Frontal cortex (tissue), 4 donors: ENCODE data around the gene PTF1A. TPM values are rescaled to one million over a fixed set of nuclear protein-coding genes. Genes with fewer than 3 reads are reported as not detected.
A peak's percentile ranks its signal among the peaks of the same experiment; 100 is the strongest.

Experiments
- DNase-seq, 2 donors: peaks; one replicate each; pipeline ENCODE4 v3.0.0; 2012; ENCODE audit warnings: low spot score in 2 of 2
- FAIRE-seq: peaks from 2 replicates; lab custom pipeline; 2012; peaks lifted over from hg19 to GRCh38; lab: Jason Lieb, UNC
- total RNA-seq: library from RNA; depleted of rRNA; stranded (reverse); fragments of >200 nt; gene quantifications from one replicate; pipeline ENCODE4 v1.2.3, GENCODE V29; 2014
- donor health status: control.
- donor health status: control.
- donor health status: control.

The PTF1A gene
- total RNA-seq, 1 donor from 2014 or later: 0.41 TPM

DNA sequence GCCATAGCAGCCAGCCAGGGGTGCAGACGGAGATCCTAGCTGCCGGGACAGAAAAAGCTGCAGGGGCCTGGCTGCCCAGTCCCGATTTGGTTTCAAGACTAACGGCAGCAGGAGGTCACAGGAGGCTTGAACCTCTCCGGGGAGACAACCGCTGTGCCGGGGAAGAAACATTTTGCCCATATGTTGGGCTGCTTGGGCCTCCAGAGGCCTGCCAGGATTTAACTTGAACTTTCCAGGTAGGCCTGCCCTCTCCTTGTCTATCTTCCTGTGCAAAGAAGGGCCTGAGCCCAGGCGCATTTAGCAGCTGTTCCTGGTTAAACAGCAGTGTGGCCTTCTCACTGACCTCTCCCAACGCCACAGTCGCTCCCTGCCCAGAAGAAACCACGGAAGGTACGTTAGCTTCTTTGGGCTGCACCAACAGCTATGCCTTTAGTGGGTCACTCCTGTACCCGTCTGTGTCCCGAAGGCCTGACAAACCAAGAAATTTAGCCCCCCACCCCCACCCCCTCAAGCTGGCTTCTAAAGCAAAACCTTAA is 17.1 kb upstream of the PTF1A start:
- FAIRE-seq (no peak), DNase-seq (peak in 1 of 2 donors; percentile 14)

DNA sequence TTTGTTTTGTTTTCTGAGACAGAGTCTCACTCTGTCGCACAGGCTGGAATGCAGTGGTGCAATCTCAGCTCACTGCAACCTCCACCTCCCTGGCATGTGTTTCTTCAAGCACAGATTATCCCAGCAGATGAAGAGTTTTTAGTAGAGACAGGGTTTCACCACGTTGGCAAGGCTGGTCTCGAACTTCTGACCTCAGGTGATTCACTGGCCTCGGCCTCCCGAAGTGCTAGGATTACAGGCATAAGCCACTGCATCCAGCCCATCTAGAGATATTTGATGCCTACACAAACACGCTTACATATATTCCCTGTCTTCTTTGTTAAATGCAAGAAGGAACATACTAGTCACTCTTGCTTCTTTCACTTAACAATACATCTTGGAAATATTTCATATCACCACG is 5.9 kb upstream of the PTF1A start:
- FAIRE-seq: no peak
- DNase-seq: no peak

DNA sequence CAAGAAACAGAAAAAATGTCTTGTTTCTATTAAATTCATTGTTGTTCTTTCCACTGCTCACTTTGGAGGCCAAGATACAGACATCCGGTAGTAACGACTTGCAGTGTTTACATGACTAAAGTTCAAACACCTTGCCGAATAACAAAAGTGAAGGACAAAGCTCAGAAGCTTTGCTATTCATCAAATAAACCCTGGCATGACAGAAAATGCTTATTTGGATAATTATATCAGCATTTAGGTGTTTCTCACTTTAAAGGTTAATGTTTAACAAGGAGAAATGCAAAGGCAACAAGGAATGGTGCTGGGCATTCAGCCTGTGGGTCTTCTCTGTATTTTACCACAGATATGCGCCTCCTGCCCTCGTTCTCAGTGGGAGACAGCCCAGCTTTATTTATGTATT is 5.4 kb upstream of the PTF1A start:
- FAIRE-seq: no peak
- DNase-seq: no peak

DNA sequence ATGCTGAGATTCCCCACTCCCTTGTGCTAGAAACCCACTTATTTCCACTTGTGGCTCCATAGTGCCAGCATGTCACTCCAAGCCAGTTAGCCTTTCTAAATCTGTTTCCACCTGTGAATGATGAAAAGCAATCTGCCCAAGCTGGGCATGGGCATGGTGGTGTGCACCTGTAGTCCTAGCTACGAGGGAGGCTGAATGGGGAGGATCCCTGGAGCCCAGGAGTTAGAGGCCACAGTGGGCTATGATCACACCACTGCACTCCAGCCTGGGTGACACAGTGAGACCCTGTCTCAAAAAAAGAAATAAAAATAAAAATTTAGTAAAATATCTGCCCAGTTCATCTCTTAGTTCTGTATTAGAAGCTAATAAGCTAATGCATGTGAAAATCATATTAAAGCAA is 5.0 kb upstream of the PTF1A start:
- FAIRE-seq (no peak), DNase-seq (no peak)

DNA sequence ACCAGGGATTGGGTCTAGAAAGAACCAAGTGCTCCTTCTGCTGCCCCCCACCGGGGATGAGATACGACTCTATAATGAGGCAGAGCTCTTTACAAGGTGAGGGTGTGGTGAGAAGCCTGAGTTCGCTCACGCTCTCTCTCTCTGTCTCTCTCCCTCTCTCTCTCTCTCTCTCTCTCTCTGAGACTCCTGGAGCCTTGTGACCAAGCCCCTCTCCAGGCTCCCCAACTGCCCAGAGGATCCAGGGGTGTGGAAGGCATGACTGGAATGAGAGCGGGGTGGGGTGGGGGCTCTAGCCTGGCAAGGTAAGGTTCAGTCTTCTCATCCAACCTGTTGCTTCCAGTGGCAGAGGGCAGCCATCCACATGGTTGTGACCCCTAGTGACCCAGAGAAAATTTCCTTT is 3.1 kb upstream of the PTF1A start:
- no peak for DNase-seq
- FAIRE-seq: no peak

DNA sequence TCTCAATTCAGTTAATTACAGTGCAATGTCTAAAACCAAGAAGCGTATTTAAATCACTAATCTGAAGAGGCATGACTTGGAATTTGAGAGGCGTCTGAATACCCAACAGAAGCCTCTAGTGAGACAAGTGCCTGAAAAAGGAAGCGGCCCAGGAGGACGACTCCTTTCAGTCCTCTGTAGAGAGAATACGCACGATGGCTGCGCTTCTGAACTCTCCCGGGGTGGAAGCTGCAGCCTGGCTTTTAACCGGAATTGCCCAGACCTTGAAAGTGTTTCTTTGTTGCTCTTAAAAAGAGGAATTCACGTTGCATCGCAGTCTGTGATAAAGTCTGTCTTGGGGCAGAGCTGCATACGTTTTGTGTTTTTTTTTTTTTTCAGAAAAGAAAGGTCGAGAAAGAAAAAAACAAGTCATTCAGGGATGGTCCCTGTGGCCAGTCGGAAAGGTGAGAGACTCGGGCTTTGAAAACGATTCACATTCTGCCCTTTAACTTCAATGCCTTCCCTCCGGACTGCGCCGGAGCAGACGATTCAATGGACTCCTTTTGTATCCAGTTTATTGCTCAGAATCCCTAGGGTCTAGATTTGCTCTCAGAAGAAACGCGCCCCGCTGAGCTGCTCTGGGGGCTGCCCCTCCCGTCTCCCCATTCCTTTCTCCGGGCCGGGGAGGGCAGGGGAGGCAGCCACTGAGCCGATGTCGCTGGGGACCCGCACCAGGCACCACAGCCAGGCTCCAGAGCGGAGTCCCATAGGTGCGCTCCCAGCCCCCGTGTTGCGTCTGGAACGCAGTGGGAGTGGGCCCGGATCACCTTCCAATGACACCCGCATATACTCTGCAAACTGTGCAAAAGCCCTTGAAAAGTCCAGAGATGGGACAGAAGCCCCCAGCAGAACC is 994 bp upstream of the PTF1A start:
- DNase-seq: no peak
- FAIRE-seq: no peak

DNA sequence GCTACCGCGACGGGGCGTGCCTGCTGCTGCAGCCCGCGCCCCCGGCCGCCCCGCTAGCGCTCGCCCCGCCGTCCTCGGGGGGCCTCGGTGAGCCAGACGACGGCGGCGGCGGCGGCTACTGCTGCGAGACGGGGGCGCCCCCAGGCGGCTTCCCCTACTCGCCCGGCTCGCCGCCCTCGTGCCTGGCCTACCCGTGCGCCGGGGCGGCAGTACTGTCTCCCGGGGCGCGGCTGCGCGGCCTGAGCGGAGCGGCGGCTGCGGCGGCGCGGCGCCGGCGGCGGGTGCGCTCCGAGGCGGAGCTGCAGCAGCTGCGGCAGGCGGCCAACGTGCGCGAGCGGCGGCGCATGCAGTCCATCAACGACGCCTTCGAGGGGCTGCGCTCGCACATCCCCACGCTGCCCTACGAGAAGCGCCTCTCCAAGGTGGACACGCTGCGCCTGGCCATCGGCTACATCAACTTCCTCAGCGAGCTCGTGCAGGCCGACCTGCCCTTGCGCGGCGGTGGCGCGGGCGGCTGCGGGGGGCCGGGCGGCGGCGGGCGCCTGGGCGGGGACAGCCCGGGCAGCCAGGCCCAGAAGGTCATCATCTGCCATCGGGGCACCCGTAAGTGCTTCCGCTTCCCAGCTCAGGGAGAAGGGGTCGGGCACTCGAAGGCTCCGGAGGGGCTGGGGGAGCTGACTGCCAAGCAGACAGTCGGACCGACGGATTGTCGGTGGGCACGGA is 761 bp downstream of the PTF1A start:
- FAIRE-seq (no peak), DNase-seq (no peak)

DNA sequence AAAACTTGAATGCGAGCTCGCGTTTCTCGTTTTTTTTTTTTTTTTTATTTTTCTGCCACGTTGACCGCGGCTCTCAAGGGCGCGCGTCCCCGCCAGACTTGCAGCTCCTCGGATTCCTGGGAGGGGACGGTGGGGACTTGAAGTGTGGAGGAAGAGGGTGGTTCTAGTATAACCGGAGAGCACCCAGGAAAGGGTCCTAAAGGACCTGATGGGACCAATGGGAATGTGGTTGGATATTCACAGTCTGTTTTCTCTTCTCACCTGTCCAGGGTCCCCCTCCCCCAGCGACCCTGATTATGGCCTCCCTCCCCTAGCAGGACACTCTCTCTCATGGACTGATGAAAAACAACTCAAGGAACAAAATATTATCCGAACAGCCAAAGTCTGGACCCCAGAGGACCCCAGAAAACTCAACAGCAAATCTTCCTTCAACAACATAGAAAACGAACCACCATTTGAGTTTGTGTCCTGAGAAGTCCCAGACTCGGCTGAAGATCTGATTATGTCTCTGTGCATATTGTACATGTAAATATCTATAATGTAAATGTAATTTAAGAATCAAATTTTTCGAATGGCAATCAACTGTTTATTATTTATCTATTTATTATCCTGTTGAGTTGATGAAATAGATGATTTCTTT is 1.4 kb downstream of the PTF1A start:
- no peak for DNase-seq
- FAIRE-seq: no peak

DNA sequence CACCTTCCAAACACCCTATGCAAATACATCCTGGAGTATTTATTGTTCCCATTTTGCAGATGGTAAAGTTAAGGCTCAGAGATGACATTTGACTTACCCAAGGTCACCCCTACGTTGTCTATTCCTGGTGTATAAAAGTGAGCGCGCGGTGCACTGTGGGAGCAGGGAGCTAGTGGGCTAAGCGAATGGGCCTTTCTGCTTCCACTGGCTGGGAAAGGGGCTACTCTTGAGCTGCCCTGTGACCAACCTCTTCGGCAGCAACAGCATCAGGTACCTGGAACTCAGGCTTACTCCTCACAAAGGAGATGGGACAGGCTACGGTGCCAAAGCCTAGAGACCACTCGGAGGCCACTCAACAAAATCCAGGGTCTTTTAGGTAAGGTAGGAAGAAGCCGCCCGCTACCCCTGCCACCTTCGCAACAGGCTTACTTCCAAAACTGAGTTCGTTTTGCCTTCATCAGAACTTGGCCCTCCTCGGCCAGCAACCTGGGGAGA is 2.4 kb downstream of the PTF1A start:
- DNase-seq (no peak), FAIRE-seq (no peak)

DNA sequence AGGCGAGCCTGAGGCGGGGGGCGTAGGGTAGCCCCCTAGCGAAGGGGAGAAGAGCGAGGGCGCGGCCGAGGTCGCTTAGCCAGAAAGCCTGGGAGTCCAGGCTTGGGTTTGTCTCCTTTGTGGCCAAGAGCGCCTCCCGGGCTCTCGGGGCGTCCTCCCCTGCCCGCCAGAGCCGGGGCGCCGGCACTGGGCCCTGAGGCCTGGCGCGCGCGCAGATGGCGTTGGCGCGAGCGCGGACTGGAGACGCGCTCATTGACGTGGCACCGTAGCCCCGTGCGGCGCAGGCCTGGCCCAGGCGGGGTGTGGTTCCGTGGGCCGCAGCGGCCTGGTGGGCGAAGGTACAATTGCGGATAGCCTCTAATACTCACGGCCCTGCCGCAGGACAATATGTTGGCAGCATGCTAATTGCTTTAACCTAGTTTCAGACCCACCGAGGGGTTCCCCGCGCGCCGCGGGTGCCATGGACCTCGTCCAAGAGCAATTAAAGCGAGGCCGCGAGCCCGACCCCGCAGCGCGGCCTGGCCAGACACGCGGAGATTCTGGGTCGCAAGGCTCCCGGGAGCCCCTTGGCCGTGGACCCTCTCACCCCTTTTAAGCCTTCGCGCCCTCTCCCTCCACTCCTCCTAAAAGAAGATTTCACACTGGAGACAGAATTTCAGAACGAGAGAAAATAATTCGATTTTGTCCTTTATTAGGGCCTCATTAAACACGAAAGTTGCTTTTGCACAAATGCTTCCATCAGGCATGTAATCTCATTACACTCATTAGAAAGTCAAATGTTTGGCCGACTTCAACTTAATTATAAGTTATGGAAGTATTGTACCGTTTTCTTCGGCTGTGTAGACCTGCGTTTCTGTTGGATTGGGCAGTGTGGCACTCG is 3.1 kb downstream of the PTF1A start:
- FAIRE-seq: no peak
- DNase-seq: no peak

DNA sequence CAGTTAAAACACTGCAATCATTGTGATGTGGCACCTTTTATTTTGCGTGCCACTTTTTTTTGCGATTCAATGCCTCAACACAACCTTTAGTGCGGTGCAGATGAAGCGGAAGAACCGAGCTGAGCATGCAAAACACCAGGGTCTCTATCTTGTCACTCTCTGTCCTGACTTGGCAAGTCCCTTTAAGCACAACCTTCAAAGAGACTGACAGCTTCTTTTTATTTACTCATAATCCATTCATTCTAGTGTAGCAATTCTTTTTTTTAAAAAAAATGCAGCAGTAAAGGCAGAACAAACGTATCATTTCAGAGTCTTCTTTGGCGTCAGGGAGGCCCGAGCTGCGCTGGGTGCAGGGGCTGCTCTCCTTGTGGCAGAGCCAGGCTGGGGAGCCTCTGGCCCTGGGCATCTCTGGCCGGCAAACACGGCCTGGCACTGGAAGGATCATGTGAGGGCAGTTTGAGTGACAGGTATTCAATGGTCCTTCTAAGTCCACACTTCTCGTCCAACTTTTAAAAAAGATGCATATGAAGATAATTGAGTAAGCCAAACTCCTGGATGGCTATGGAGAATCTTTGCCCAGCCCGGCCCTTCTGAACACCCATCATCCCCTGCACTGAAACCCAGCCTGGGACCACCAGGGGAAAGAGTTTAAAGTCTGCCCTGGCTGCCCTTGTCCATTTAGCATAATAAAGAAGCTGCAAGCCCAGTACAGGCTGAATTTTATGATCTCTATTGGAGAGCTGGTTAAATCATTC is 3.9 kb downstream of the PTF1A start:
- FAIRE-seq (no peak), DNase-seq (no peak)

DNA sequence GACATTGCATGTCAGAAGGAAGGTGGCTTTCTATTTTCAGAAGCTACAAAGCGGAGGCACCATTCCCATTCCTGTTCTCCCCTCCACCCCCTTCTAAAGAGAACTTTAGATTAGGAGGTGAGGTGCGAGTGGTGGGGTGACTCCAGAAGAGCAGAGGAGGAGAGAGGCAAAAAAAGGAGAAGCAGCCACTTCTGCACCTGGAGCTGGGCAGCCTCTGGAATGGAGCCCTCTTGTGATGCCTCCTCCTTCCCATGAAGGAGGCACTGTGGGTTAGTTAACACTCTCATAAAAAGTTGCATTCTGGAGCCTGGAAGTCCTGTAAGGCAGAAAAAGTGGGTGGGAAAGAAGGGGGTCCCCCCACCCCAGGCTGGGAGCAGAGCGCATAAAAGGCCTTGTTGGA is 4.8 kb downstream of the PTF1A start:
- FAIRE-seq (no peak), DNase-seq (no peak)

DNA sequence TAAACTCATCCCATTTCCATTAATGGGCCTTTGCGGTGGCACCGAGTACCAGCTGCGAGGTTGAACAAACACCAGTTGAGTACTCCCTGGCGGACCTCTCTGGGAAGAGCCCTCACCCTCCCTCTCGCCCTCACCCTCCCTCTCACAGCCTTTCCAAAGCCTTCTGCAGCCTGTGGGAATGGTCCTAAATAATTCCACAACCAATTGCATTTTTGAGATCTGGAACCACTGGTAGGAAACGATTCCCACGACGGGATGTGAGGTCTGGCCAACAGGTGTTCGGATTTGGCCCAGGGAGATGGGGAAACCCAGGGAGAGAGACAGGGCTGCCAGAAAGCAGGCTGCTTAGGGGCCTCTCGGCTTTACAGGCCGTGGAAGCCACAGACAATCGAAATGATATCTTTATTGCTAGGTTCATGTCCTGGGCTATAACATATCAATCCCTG is 5.3 kb downstream of the PTF1A start:
- DNase-seq: no peak
- FAIRE-seq: no peak

DNA sequence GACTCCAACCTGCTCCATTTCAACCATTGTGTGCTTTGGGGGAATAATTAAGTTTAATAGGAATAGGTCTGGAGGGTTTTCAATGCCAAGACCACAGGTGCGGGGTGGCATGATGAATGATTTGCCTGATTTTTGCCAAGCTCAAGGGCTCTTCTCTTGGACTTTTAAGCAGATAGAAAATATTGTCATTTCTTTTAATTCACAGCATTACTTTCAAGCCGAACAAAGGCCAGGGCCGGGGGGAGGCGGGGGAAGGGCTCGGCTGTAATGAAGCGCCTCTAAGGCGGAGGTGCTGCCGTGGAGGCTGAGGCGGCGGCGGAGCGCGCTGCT is 6.5 kb downstream of the PTF1A start:
- FAIRE-seq (no peak), DNase-seq (no peak)

DNA sequence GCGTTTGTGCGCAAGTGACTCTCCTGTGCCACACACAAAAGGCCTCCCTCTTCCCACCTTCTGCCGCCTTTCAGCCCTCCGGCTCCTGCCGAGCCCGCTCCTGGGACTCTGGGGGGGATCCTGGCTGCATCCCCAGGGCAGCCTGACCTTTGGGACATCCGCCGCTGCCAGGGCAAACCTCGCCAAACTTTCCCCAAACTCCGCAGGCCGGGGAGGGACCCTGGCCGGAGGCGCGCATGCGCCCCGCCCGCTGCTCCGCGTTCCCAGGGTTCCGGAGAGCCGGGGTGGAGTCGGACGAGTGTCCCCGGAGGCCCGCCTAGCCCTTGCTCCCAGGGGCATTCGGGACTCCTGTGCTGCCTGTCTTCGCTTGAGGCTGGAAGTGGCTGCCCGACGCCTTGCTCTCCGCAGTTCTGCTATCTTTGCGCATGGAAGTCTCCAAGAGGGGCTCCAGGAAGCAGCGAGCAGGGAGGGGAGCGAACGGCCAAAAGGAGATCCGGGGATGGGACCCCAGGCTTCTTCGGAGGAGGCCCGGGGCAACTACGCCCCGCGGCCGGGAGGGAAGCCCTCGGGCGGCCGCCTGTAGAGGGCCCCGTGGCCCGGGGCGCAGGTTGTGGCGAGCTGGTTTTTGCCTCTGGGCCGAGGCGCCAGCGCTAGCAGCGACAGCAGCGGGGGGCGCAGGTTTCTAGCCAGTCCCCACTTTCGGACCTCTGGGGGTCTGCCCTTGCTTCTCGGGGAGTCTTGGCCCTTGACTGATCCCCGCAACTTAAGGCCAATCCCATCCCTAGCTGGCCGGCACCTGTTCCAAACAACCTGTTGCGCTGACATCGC is 7.0 kb downstream of the PTF1A start:
- no peak for FAIRE-seq
- no peak for DNase-seq

DNA sequence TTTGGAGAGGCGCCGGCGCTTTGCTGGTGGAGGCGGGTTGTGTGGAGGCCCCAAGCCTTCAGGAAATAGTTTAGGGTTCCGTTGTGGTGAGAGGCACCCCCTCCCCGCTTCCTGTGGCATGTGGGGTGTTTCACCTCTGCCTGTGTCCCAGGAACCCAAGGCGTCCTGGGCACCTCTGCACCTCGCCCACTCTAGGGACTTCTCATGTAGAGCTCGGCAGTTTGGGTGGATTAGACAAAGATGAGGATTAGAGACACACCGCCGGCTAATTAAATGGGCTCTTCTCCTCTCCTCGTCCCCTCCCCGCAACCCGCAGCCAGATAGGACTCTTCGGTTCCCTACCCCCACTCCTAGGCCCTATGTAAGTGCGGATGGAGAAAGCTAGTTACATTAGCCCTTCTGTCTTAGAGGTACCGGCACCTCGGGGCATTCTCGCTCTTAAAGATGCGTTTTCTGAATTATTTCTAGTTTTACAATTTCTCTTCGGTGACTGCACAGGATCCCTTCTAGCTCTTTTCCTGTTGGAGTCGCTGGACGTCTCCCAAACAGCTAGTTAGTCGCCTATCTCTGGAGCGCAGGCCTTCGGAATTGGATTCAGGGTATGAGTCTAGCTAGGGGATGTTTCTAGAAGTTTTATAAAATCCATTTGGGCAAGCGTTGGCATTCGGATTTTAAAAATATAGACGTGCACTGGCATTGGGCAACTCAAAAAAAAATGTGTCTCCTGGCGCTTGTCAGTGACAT is 7.8 kb downstream of the PTF1A start:
- FAIRE-seq: no peak

DNA sequence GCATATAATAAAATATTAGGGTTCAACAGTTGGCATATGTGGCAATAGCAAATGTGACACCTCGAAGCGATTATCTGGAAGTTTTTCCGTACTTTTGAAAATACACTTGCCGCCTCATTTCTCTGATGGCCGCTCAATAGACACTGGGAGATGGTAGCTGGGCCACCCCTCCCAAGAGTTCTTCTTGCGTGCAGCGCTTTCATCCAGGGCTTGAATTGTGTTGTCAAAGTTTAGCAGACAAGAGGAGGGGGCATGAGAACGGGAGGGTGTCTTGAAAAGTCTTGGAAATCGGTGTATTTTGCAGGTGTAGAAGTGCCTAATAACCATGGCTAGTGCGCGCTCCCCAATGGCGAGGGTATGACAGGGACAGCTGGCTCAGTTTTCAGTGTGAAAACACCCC is 8.5 kb downstream of the PTF1A start:
- no peak for FAIRE-seq
- DNase-seq: no peak

More for the DNA sequence above, 7.8 kb downstream of the PTF1A start:
- DNase-seq: no peak
